ENCODE results near the gene FARS2. TPM values are rescaled to one million over a fixed set of nuclear protein-coding genes. Genes with fewer than 3 reads are reported as not detected.

FARS2 gene
- polyA plus RNA-seq, 1 of the 3 experiments (the other 2 are of a cell fraction), result 12.5 TPM

- Histone ChIP-seq H3K79me2 (ENCODE audit: insufficient read depth) (no peaks in the 10 kb centered on the region), H3F3A (replicated peaks; ENCODE audit: insufficient read depth) (no peaks in the 10 kb centered on the region), H3K36me3 (replicated peaks in 1 of 2; ENCODE audit: control insufficient read depth in 1 of 2, insufficient read depth in 2 of 2, low read length in 1 of 2) (peaks cover 0 to 8% of the 10 kb centered on the region in 2 experiments), H3K9me3 (no peaks in the 10 kb centered on the region), H3K9ac (no peak overlapping the region), H2AFZ (ENCODE audit: low read depth) (no peak overlapping the region), H3K27me3 (ENCODE audit: insufficient read depth) (no peaks in the 10 kb centered on the region), H3K4me1 (ENCODE audit: control insufficient read depth in 1 of 2, insufficient read depth in 2 of 2, low read depth in 1 of 2, low read length in 1 of 2) (no peaks in the 10 kb centered on the region), H3K9me2 (no peaks in the 10 kb centered on the region), H4K20me1 (ENCODE audit: insufficient read depth) (no peaks in the 10 kb centered on the region), H3K27ac (ENCODE audit: low read depth in 2 of 2, low read length in 1 of 2) (no peak overlapping the region), H3K4me2 (no peak overlapping the region), H3K4me3 (ENCODE audit: low read depth in 2 of 2, low read length in 1 of 2) (no peak overlapping the region)
- ChIA-PET POLR2A (no interaction called here), CTCF (interaction anchor here (0.6 kb wide), 1 partner anchor 543 kb away, joined by 3 read pairs; no protein-coding TSS in a partner anchor)
- TF ChIP-seq EP300 (IDR thresholded peaks at IDR 0.05; ENCODE audit: borderline replicate concordance in 1 of 2, low read depth in 1 of 2, low read length in 1 of 2), result no peak
- no peak for TF ChIP-seq NRF1 (IDR thresholded peaks at IDR 0.05; ENCODE audit: low read depth, low read length)
- no peak for TF ChIP-seq CTCF (IDR thresholded peaks at IDR 0.05)
- TF ChIP-seq EZH2phosphoT487 (IDR thresholded peaks at IDR 0.05; ENCODE audit: borderline replicate concordance, low read depth), result no peak
- no peak for TF ChIP-seq ELF1 (IDR thresholded peaks at IDR 0.05)
- no peak for TF ChIP-seq POLR2AphosphoS5 (IDR thresholded peaks at IDR 0.05; ENCODE audit: low read depth, low read length)
- no peak for TF ChIP-seq RXRA (IDR thresholded peaks at IDR 0.05; ENCODE audit: borderline replicate concordance, low read depth)
- no peak for TF ChIP-seq FOXJ3 (CRISPR knock-in tag; IDR thresholded peaks at IDR 0.05)
- no peak for TF ChIP-seq RCOR1 (IDR thresholded peaks at IDR 0.05; ENCODE audit: low read length)
- TF ChIP-seq SIN3A (IDR thresholded peaks at IDR 0.05; ENCODE audit: borderline replicate concordance, low read depth, low read length), result no peak
- TF ChIP-seq REST (IDR thresholded peaks at IDR 0.05; ENCODE audit: low read depth, low read length), result no peak
- no peak for TF ChIP-seq FOSL2 (IDR thresholded peaks at IDR 0.05; ENCODE audit: borderline replicate concordance, low read depth)
- no peak for TF ChIP-seq SMC3 (IDR thresholded peaks at IDR 0.05; ENCODE audit: low read depth, low read length)
- no peak for TF ChIP-seq RFX5 (IDR thresholded peaks at IDR 0.05; ENCODE audit: low read length)
- TF ChIP-seq GABPA (IDR thresholded peaks at IDR 0.05; ENCODE audit: low read depth), result no peak
- no peak for TF ChIP-seq CHD2 (IDR thresholded peaks at IDR 0.05; ENCODE audit: low read length, partially characterized antibody)
- no peak for TF ChIP-seq FOXM1 (IDR thresholded peaks at IDR 0.05; ENCODE audit: low read depth)
- TF ChIP-seq, protein P1, sequence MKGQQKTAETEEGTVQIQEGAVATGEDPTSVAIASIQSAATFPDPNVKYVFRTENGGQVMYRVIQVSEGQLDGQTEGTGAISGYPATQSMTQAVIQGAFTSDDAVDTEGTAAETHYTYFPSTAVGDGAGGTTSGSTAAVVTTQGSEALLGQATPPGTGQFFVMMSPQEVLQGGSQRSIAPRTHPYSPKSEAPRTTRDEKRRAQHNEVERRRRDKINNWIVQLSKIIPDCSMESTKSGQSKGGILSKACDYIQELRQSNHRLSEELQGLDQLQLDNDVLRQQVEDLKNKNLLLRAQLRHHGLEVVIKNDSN (IDR thresholded peaks at IDR 0.05; ENCODE audit: borderline replicate concordance, low read depth), result no peak
- TF ChIP-seq GATA2 (CRISPR knock-in tag; IDR thresholded peaks at IDR 0.05), result no peak
- TF ChIP-seq, protein P2, sequence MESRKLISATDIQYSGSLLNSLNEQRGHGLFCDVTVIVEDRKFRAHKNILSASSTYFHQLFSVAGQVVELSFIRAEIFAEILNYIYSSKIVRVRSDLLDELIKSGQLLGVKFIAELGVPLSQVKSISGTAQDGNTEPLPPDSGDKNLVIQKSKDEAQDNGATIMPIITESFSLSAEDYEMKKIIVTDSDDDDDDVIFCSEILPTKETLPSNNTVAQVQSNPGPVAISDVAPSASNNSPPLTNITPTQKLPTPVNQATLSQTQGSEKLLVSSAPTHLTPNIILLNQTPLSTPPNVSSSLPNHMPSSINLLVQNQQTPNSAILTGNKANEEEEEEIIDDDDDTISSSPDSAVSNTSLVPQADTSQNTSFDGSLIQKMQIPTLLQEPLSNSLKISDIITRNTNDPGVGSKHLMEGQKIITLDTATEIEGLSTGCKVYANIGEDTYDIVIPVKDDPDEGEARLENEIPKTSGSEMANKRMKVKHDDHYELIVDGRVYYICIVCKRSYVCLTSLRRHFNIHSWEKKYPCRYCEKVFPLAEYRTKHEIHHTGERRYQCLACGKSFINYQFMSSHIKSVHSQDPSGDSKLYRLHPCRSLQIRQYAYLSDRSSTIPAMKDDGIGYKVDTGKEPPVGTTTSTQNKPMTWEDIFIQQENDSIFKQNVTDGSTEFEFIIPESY (IDR thresholded peaks at IDR 0.05; ENCODE audit: borderline replicate concordance, low read depth), result no peak
- DNase-seq, result no peak
- WGBS (ENCODE audit: low lambda C conversion rate), result 98% methylated on average over 4 of the region's 4 CpGs
Observed at GRCh38 chr6:5547556-5547955, 286.2 kb downstream of the FARS2 start.
